IPS DF 6.9 (cell line): ENCODE results near the gene ZNF429.
"Not testable (repeated sequence)": the region's sequence is repeated elsewhere in the genome, so short reads cannot be mapped to it uniquely, and the experiment has no call there.

ENCODE experiments used
- DNase-seq: peaks from one replicate; pipeline ENCODE4 v3.0.0-alpha.2; 2013; ENCODE audit warnings: low read depth, low spot score
- H3K27ac ChIP-seq: one replicate; pipeline ENCODE4 v1.5.1; 2013; ENCODE audit warnings: low read length, control low read depth
- H3K27me3 ChIP-seq: 2 replicates; pipeline ENCODE4 v1.6.1; 2013; ENCODE audit warnings: mild to moderate bottlenecking, low read length; ENCODE audit not compliant: control insufficient read depth, insufficient read depth
- H3K36me3 ChIP-seq: 2 replicates; pipeline ENCODE4 v1.6.1; 2013; ENCODE audit warnings: low read length; ENCODE audit not compliant: control insufficient read depth, insufficient read depth
- H3K4me1 ChIP-seq: 2 replicates; pipeline ENCODE4 v1.6.1; 2013; ENCODE audit warnings: low read length; ENCODE audit not compliant: control insufficient read depth, insufficient read depth
- H3K4me3 ChIP-seq: 2 replicates; pipeline ENCODE4 v1.5.1; 2013; ENCODE audit warnings: mild to moderate bottlenecking, low read length
- H3K9me3 ChIP-seq: 2 replicates; pipeline ENCODE4 v1.6.1; 2013; ENCODE audit warnings: low read length, inconsistent platforms; ENCODE audit not compliant: control insufficient read depth, insufficient read depth
- WGBS: extraction: QIAGEN DNeasy Blood & Tissue Kit; methylation state at CpG from one replicate; pipeline ENCODE4 v1.1.7; 2013; ENCODE audit warnings: mixed read lengths, missing lambda C conversion rate; ENCODE audit not compliant: insufficient read length, insufficient coverage; 5-methylcytosine and 5-hydroxymethylcytosine counted together

The ZNF429 gene

GRCh38 chr19:21587549-21587948, 82.1 kb downstream of the ZNF429 start:
- WGBS, result no CpG with 5 or more reads among the region's 5 CpGs
- Histone ChIP-seq H3K36me3 (no peaks in the 10 kb centered on the region), H3K27me3 (peaks cover 5% of the 10 kb centered on the region; the same call in 1 of the 2 replicates), H3K4me3 (no peak overlapping the region), H3K4me1 (peaks cover 3% of the 10 kb centered on the region; the same call in 1 of the 2 replicates), H3K27ac (no peak overlapping the region), H3K9me3 (no peaks in the 10 kb centered on the region)
- no peak for DNase-seq

GRCh38 chr19:21588065-21588601, 82.7 kb downstream of the ZNF429 start:
- Histone ChIP-seq H3K4me3 (no peak overlapping the region), H3K27me3 (peaks cover 5% of the 10 kb centered on the region; the same call in 1 of the 2 replicates), H3K9me3 (no peaks in the 10 kb centered on the region), H3K36me3 (no peaks in the 10 kb centered on the region), H3K4me1 (peaks cover 3% of the 10 kb centered on the region; the same call in 1 of the 2 replicates), H3K27ac (no peak overlapping the region)
- no peak for DNase-seq
- WGBS, result no CpG with 5 or more reads among the region's 7 CpGs

- Histone ChIP-seq H3K27me3 (peaks cover 3% of the 10 kb centered on the region; the same call in 1 of the 2 replicates), H3K4me3 (no peak overlapping the region), H3K27ac (no peak overlapping the region), H3K4me1 (peaks cover 1% of the 10 kb centered on the region; the same call in 1 of the 2 replicates), H3K36me3 (no peaks in the 10 kb centered on the region), H3K9me3 (no peaks in the 10 kb centered on the region)
- WGBS, result no CpG with 5 or more reads among the region's 2 CpGs
- no peak for DNase-seq
Measured at GRCh38 chr19:21590867-21591266, 85.5 kb downstream of the ZNF429 start.

GRCh38 chr19:21593008-21593481, 87.6 kb downstream of the ZNF429 start:
- Histone ChIP-seq H3K27me3 (no peaks in the 10 kb centered on the region), H3K4me3 (no peak overlapping the region), H3K27ac (no peak overlapping the region), H3K4me1 (no peaks in the 10 kb centered on the region), H3K36me3 (no peaks in the 10 kb centered on the region), H3K9me3 (no peaks in the 10 kb centered on the region)
- no CpG with 5 or more reads among the region's 2 CpGs for WGBS
- no peak for DNase-seq

GRCh38 chr19:21593502-21593901, 88.1 kb downstream of the ZNF429 start:
- Histone ChIP-seq H3K27ac (no peak overlapping the region), H3K9me3 (no peaks in the 10 kb centered on the region), H3K36me3 (no peaks in the 10 kb centered on the region), H3K4me3 (no peak overlapping the region), H3K27me3 (no peaks in the 10 kb centered on the region), H3K4me1 (no peaks in the 10 kb centered on the region)
- WGBS, result no CpG with 5 or more reads among the region's 4 CpGs
- DNase-seq, result no peak

- no peak overlapping the region for H3K27ac ChIP-seq
- no peak for DNase-seq
- H3K9me3 ChIP-seq, result no peaks in the 10 kb centered on the region
- no peak overlapping the region for H3K4me3 ChIP-seq
- H3K36me3 ChIP-seq, result no peaks in the 10 kb centered on the region
- H3K4me1 ChIP-seq, result no peaks in the 10 kb centered on the region
- H3K27me3 ChIP-seq, result no peaks in the 10 kb centered on the region
- no CpG with 5 or more reads among the region's 3 CpGs for WGBS
Measured at GRCh38 chr19:21593934-21594820, 88.8 kb downstream of the ZNF429 start.

- no peaks in the 10 kb centered on the region for H3K9me3 ChIP-seq
- H3K27me3 ChIP-seq, result no peaks in the 10 kb centered on the region
- H3K4me1 ChIP-seq, result no peaks in the 10 kb centered on the region
- no peaks in the 10 kb centered on the region for H3K36me3 ChIP-seq
- WGBS, result no CpG with 5 or more reads among the region's 4 CpGs
- H3K4me3 ChIP-seq, result no peak overlapping the region
- no peak overlapping the region for H3K27ac ChIP-seq
- DNase-seq, result no peak
Measured at GRCh38 chr19:21595185-21595584, 89.8 kb downstream of the ZNF429 start.

GRCh38 chr19:21602082-21602658, 96.8 kb downstream of the ZNF429 start:
- no peak overlapping the region for H3K27ac ChIP-seq
- H3K4me3 ChIP-seq, result no peak overlapping the region
- no peak for DNase-seq
- H3K36me3 ChIP-seq, result no peaks in the 10 kb centered on the region
- WGBS, result no CpG with 5 or more reads among the region's 1 CpG
- H3K27me3 ChIP-seq, result 0 out of 2 replicates have a peak, but pooled peaks cover 2% of the 10 kb centered on the region
- peaks cover 5% of the 10 kb centered on the region; the same call in 1 of the 2 replicates for H3K4me1 ChIP-seq
- no peaks in the 10 kb centered on the region for H3K9me3 ChIP-seq

DNA sequence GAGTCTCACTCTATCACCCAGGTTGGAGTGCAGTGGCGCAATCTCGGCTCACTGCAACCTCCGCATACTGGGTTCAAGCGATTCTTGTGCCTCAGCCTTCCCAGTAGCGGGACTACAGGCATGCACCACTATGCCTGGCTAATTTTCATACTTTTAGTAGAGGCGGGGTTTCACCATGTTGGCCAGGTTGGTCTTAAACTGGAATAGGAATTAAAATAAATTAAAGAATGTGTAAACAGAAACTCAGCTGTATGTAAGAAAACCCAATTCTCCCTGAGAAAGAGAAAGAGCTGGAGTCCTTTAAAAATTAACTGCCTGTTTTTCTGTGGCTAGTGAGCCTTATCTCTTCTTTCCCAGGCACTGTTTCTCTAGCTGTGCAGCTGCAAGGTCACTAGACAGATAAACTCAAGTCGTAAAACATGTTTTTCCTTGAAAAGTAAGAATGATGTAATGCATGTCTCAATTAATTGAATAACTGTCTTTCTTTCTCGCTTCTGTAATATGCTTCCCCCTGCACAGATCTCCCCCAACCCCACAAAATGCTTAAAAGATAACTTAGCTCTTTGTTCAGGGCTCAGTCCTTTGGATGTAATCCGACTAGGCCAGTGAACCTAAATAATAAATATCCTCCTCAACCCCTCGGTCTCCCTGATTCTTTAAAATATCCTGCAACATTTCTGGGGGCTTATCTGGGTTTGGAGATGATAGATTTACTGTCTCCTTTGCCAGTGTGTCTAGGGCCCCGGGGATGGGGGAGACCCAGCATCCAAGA, 97.4 kb downstream of the ZNF429 start:
- WGBS, result no CpG with 5 or more reads among the region's 11 CpGs
- not testable (repeated sequence) for DNase-seq, H3K36me3 ChIP-seq

More for the DNA sequence above, 97.4 kb downstream of the ZNF429 start:
- not testable (repeated sequence) for H3K27ac ChIP-seq, H3K9me3 ChIP-seq, H3K4me3 ChIP-seq, H3K27me3 ChIP-seq, H3K4me1 ChIP-seq
